HG03066 (cell line): ENCODE measurements around the gene ADARB2.
"Not testable (repeated sequence)": the region's sequence is repeated elsewhere in the genome, so short reads cannot be mapped to it uniquely, and the experiment has no call there.

Experiments
- ATAC-seq: cut with Tn5 transposase; IDR thresholded peaks from one replicate; pipeline ENCODE4 v1.9.1; 2021; ENCODE audit warnings: low read depth; ENCODE audit not compliant: unreplicated experiment

The ADARB2 gene

GRCh38 chr10:1229574-1229973, 507.8 kb downstream of the ADARB2 start:
- no peak for ATAC-seq

GRCh38 chr10:1229116-1229515, 508.2 kb downstream of the ADARB2 start:
- no peak for ATAC-seq

GRCh38 chr10:1228467-1228975, 508.8 kb downstream of the ADARB2 start:
- no peak for ATAC-seq

GRCh38 chr10:1227510-1228402, 509.6 kb downstream of the ADARB2 start:
- ATAC-seq, result no peak

- ATAC-seq, result not testable (repeated sequence)
Observed at GRCh38 chr10:1226907-1227306, 510.4 kb downstream of the ADARB2 start.

GRCh38 chr10:1219874-1220273, 517.5 kb downstream of the ADARB2 start:
- ATAC-seq, result not testable (repeated sequence)

GRCh38 chr10:1217661-1218060, 519.7 kb downstream of the ADARB2 start:
- ATAC-seq, result no peak

GRCh38 chr10:1217237-1217587, 520.1 kb downstream of the ADARB2 start:
- ATAC-seq, result no peak

GRCh38 chr10:1216574-1217236, 520.6 kb downstream of the ADARB2 start:
- no peak for ATAC-seq

- ATAC-seq, result no peak
Observed at GRCh38 chr10:1215862-1216573, 521.3 kb downstream of the ADARB2 start.

GRCh38 chr10:1214882-1215540, 522.3 kb downstream of the ADARB2 start:
- no peak for ATAC-seq

GRCh38 chr10:1214071-1214675, 523.2 kb downstream of the ADARB2 start:
- ATAC-seq, result no peak

GRCh38 chr10:1213252-1214070, 523.9 kb downstream of the ADARB2 start:
- ATAC-seq, result no peak

- ATAC-seq, result no peak
Observed at GRCh38 chr10:1212571-1213141, 524.7 kb downstream of the ADARB2 start.

GRCh38 chr10:1211844-1212570, 525.3 kb downstream of the ADARB2 start:
- ATAC-seq, result no peak

- ATAC-seq, result no peak
Observed at GRCh38 chr10:1210667-1211066, 526.7 kb downstream of the ADARB2 start.

- ATAC-seq, result no peak
Observed at GRCh38 chr10:1209355-1209979, 527.9 kb downstream of the ADARB2 start.
